Heart left ventricle (tissue), 13 donors: Measurements from ENCODE around the gene SMYD1.

Experiments used
- POLR2A ChIP-seq, 2 donors: fragments of 450-650 bp; IDR thresholded peaks; one replicate each; pipeline ENCODE4 v1.6.1; 2017; ENCODE audit warnings: antibody characterized with exemption in 2 of 2, mild to moderate bottlenecking in 2 of 2, moderate library complexity in 2 of 2
- TF ChIP-seq, protein P1 (sequence below), 12 donors: fragments of 200-600 bp; sonication (generic) in 4 of 12; IDR thresholded peaks; one replicate each; pipeline versions ENCODE4 v1.5.0 to v1.8.0; 2018 to 2022; ENCODE audit warnings: antibody characterized with exemption in 12 of 12, mild to moderate bottlenecking in 5 of 12
- donor health status: ischemic (EF 13 %, LVEDD 7.1; RV severe dilation, severe dysfunction).
- donor health status: DM: no; HTN: yes; CAD: no.
- donor health status: DM: no; HTN: no; CAD: no.
- donor health status: ischemic (EF 25% LVEDD 6.9; RV normal size, moderate dysfunction).
- donor health status: ischemic (EF 25% LVEDD 5.7; RV mildly dilated, moderate dysfunction).
- donor health status: ischemic (EF 35%, LVEDD 5.7; RV mildly dilated, moderate dysfunction).
- donor health status: nonischemic (EF 11% LVEDD 7.7; RV severe dilation, severe dysfunction).
- donor health status: DM: yes; HTN: yes; CAD: no.
- donor health status: PGD.
- donor health status: ischemic (EF 29% LVEDD 5.4; RV normal size, mild dysfunction).
- donor health status: nonischemic (EF 23%, LVEDD 6.1; RV moderate dilation, normal function).

DNA sequence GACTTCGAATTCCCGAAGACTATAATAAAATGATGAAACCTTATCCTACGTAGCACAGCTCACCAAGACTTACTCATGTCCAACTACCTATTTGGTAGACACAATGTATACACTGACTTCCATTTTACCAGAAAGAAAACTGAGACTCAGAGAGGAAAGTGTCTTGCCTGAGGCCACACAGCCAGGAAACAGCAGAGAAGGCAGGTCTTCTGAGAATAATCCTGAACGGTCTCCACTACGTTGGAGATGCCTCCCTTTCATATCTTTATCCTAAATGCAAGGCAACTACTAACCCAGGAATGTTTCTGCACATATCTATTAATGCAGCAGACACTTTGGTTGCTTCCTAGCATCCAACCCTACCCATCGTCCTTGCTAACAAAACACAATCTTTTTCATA is 72.2 kb downstream of the SMYD1 start:
- TF ChIP-seq, protein P1, sequence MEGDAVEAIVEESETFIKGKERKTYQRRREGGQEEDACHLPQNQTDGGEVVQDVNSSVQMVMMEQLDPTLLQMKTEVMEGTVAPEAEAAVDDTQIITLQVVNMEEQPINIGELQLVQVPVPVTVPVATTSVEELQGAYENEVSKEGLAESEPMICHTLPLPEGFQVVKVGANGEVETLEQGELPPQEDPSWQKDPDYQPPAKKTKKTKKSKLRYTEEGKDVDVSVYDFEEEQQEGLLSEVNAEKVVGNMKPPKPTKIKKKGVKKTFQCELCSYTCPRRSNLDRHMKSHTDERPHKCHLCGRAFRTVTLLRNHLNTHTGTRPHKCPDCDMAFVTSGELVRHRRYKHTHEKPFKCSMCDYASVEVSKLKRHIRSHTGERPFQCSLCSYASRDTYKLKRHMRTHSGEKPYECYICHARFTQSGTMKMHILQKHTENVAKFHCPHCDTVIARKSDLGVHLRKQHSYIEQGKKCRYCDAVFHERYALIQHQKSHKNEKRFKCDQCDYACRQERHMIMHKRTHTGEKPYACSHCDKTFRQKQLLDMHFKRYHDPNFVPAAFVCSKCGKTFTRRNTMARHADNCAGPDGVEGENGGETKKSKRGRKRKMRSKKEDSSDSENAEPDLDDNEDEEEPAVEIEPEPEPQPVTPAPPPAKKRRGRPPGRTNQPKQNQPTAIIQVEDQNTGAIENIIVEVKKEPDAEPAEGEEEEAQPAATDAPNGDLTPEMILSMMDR (IDR thresholded peaks at IDR 0.05), result no peak
- TF ChIP-seq POLR2A (IDR thresholded peaks at IDR 0.05), result no peak
